C1 segment of cervical spinal cord (tissue), 14 donors: Measurements from ENCODE around the gene EVL.
A peak's percentile ranks its signal among the peaks of the same experiment; 100 is the strongest.

Source experiments
- DNase-seq, 14 donors: peaks; one replicate each; lab custom pipeline; 2025; lab: John Stamatoyannopoulos, UW

The EVL gene

DNA sequence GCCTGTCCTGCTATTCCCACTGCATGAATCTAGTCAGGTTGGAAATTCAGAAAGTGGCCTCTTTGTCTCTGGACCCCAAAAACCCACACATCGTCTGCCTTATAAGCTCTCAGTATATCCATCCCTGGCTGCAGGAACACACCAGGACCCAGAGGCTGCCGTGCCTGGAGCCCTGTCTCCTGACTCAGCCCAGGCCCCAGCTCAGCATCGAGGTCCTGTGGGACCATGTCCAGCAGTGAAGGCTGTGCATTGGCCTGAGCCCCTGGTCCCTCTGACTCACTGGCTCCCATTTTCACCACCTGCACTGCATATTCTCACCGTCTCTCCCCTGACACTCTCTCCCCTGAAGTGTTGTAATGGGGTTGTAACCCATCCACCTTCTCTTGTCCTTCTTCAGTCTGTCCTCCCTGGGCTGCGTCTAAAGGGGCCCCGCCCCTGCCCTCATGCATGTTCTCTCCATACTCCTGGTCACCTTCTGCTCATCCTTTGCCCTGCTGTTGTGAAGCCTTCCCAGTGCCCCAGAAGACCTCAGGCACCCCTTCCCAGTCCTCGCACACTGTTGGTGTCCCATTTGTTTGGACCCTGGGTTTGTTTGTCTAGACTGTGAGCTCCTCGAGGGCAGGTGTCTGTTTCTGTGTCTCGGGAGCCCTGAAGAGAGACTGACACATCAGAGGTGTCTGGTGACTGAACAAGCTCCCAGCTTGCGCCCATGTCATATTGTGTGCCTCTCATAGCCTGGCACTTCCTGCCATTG, 43.8 kb downstream of the EVL start:
- DNase-seq, result no peak

DNA sequence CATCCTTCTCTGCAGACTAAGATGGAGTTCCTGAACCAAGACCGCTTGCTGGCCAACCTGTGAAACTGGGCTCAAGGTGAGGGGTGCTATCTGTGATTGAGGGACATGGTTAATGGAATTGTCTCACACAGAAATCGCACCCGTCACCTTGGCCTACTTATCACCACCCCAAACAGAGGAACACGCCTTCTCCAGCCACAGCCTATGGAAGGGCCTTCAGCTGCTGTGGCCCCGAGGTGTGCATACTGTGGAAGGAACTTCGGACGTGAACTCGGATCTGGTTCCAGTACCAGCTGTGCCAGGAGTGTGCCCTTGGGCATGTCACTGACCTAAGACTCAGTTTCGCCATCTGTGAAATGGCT, 44.4 kb downstream of the EVL start:
- DNase-seq, result no peak

DNA sequence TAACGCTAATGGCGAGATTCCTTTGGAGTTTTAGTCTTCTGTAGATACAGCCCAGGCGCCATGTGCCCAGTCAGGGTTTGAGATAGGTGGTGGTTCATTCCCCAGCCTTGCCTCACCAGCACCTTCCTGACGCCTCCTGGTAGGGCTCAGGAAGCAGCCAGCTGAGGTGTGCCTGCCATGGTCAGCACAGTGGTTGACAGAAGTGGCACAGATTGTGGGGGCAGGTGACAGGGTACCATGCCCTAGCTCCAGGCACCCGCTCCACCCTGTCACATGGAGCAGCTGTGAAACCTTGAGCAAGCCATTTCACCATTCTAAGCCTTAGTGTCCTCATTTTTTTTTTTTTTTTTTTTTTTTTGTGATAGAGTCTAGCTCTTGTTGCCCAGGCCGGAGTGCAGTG, 45.6 kb downstream of the EVL start:
- no peak for DNase-seq

DNA sequence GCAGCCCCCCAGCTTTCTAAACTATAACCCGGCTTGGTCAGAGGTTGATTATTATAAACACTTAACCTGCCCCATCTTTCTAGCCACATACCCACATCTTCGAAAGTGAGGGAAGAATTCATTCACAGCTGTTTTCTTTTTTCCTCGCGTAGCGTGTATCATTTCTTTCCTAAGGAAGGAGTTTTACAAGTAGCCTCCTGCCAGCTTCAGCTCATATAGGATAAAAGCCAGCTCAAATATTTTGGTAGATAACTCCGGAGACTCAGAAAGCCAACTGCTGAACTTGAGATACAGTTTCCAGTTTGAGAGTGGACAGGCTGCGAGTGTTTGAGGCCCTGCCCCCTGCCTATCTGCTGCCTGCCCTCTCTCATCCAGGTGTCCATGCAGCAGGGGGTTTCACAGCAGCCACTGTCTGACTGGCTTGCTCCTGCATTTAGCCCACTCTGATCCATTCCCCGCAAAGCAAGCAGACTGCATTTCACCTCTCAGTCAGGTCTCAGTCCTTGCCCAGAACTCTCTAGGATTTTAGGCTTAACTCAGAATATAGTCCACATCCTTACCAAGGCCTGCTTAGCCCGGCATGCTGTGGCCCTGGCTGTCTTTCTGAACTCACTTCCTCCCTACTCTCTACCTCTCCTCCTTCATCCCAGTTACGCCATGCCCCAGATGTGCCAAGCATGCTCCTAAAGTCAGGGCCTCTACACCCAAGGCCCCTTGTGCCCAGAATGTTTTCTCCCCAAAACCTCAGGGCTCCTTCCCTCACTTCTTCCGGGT, 46.9 kb downstream of the EVL start:
- DNase-seq, result no peak

DNA sequence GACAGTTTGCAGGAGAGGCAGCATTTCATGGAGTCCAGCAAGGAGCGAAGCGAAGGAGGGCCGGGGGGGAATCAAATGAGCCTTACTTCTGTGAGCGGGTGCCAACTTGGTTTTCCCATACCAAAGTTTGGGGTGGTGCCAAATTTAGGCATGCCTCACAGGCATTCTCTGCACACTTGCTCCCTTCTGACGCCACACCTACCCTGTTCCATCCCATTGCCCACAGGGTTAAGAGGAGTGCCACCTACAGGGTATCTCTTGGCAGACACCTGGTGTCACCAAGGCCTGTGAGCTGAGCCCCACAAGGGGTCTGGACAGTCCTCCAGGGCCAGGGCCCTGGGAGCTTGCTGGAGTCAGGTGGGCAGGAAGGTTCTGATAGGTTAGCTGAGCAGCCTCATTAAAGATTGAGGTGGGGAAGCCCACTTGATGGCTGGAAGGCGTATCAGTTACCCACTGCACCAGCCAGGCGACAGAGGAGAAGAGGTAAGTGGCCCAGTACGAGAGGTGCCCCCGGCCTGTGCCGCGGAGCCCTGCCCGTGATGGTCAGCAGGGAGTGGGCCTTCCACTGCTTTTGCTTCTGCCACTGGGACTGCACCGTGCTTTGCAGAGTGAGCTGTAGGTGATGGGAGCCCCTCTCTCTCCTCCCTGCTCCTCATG, 49.0 kb downstream of the EVL start:
- DNase-seq, result no peak

DNA sequence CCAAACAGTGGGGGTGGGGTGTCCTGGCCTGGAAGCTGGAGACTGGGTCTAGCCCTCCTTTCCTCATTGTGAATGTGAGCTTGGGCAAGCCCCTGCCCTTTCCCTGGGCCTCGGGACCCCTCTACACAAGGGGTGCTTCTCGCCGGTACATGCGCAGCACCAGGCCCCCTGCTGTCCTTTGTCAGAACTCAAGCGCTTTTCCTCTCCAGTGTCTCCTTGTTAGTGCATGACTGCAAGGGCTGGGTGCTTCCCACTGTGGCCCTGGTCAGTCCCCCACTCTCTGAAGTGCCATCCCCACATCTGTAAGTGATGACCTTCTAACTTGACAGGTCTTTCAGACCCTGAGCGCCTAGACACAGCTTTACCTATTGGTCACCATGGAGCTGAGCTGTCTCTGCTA, 50.0 kb downstream of the EVL start:
- DNase-seq, result peak in 2 of 14 donors; percentile 39 to 41

DNA sequence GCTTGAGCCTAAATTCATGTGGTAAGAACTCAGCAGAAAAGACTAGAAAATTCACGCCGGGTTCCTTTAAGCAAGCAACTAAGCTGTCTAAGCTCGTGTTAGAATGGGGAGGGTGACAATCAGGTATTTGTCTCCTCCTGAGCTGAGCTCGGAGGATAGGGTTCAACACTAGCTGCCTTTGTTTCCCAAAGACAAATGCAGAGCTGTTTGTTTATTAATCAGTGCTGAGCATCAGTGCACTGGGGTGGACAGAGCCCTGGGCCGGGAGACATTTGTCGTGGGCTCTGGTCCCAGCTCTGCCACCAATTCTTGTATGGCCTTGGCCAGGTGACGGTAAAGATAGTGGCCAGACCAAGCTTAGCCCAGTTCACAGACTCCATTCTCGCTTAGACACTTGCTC, 50.5 kb downstream of the EVL start:
- peak in 9 of 14 donors; percentile 20 to 71 (median 55) for DNase-seq

DNA sequence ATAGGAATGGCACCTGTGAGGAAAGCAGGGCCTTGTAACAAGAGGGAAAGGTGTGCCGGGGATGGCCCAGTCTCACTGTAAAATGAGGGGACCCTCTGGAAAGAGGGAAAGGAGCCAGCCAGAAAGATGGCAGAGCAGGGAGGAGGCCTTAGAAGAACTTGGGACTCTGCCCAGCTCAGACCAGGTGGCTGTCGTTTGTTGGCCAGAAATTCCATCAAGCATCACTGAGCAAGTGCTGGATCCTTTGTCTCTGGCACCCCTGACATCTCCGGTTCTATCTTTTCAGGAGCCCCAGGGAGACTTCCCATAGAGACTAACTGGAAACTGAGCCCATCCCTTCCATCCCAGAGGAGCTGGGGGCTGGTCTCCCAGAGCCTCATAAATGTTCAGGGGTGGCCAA, 50.9 kb downstream of the EVL start:
- DNase-seq, result peak in 2 of 14 donors; percentile 71 to 95

DNA sequence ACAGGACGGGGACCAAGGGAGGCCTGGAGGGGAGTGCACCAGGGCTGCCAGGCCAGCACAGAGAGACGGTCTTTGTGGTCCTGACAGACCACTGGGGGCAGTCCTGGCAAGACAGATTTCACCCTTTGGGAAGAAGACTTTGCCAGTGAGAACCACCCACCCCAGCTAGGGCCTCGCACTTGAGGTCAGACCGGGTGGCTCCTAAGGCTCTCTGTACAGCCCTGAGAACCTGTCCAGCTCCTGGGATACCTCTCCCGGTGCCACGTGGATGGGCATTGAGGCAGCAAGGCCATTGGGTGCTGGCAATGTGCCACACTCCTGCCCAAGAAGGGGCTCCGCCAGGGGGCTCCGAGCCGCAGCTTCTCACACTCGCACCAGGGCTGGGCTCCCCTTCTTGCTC, 51.8 kb downstream of the EVL start:
- no peak for DNase-seq

DNA sequence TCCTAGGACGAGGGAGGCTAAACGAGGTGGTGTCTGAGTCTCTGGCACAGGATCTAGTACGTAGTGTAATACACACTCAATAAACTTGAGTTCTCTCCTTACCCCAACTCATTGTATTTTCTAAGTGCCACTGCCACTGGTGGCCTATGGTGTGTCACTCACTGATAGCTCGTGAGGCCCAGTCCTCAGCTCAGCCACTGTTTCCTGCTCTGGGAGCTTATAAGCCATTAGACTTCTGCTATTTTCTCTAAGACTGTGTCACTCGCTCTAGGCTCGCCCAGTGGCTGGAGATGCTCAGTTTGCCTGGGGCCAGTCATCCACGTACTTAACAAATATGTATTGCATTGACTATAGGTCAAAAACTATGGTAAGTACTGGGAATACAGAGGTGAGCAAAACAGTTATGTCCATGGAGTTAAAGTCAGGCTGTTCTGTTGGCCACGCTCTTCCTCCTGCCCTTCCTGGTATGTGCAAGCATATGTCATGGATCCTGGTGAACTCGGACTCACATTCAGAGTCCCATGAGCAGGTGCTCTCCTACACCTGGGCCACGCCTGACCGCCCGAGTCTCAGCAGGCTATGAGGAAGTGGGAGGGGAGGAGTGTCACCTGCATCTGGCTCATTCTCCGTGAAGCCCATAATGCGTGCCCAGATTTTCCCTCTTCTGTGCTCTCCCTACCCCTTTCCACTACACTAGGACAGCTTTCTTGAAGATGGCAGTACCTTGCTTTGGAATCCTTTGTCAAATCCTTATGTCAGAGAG, 52.6 kb downstream of the EVL start:
- no peak for DNase-seq

DNA sequence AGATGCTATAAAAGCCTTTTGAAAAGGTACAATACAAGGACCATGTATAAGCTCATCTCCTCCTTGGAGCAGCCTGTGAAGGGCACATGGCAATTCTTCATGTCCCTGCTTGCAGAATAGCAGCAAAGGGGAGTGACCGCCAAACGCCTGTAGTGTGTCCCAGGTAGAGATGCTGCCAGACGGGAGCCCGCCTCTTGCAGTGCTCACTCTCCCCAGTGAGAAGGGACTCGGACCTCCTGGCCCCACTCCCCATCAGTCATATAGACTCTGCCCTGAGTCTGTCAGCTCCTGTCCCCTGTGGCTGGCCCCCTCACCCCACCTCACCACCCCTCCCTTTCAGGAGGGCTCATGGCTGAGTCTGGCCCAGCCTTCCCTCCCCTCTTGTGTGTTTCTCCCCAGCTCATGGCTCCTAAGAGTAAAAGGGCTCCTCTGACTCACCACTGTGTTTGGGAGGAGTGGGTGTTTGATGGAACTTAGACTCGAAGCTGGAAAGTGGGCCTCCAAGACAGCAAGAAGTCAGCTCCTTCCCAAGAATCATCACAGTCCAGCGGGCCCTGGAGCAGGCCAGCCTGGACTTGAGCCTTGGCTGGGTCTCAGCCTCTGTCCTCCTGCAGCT, 53.3 kb downstream of the EVL start:
- peak in 1 of 14 donors; percentile 58 for DNase-seq

DNA sequence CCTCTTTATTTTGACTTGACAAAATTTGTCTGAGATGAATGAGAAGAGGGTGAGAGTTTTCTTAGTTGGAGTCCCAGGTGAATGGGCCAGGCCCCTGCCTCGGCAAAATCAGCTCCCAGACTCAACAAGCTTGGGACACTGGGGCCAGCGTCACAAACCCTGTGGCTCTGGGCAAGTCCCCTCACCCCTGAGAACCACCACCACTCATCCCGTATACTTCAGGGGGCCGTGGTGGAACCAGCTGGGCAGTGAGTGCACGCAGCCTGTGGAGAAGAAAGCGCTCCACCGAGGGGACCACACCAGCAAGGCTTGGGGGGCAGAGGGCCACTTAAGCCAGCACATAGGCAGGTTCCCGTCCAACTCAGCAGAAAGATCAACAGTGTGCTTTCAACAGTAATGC, 54.0 kb downstream of the EVL start:
- no peak for DNase-seq

DNA sequence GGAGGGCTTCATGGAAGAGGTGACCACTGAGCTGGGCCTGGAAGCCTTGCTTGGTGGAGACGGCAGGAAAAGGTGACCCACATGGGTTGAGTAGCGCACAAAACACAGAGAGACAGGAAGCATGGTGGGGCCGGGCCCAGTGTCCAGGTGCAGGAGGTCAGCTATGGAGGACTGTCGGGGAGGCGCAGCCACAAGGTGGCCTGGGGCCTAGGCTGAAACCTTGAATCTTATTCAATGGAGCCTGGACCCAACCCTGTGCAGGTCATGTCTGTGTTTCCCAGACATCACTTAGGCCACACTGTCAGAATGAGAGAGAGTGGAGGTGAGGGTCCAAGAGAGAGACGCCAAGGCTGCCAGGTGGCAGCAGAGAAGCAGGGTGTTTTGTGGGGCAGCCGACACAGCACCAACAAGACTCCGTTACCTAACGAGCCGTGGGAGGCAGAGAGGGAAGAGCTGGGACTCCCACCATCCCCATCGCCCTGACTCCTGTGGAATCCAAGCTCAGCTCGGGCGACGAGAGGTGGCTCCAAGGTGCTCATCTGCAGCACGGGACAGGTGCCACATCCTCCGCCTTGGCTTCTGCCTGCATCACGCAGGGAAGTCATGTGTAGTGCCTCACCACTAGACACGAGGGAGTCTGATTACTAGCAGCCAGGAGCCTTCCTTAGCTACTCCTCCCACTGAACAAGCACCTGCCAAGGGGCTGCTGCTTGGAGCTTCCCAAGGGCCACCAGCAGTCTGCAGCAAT, 55.5 kb downstream of the EVL start:
- DNase-seq, result peak in 1 of 14 donors; percentile 76

DNA sequence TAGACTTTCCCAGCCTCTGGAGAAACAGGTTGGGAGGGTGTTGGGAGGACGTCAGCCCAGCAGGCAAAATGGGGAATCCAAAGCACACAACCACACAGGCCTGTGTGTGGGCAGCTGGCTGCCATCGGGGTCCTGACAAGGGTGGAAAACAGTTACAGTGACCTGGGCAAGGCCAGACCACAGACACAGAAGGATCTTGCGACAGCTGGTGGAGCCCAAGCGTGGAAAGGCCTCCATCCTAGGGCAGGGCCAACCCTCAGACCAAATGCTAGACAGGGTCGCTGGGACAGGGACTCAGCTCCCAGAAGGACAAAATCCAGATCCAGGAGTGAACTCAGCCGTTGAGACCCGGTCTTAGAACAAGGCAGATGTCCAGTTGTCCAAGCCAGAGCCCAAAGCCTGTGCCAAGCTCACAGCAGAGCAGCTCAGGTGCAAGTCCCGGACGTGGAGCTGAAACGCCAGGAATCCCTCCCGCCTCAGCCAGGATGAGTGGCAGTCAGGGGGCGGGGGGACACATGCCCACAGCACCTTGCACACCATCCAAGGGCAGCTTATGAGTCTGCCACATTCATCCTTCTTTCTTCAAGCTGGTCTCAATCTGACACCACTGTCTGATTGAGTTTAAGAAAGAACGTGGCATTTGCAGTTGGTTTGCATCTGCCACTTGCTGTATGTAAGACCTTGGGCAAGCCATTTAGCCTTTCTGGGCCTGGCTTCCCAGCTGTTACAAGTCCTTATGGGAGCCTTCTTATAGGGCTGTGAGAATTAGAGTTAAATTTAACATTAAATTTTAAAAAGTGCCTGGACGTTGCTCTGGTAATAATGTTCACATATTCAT, 56.6 kb downstream of the EVL start:
- peak in 1 of 14 donors; percentile 34 for DNase-seq

DNA sequence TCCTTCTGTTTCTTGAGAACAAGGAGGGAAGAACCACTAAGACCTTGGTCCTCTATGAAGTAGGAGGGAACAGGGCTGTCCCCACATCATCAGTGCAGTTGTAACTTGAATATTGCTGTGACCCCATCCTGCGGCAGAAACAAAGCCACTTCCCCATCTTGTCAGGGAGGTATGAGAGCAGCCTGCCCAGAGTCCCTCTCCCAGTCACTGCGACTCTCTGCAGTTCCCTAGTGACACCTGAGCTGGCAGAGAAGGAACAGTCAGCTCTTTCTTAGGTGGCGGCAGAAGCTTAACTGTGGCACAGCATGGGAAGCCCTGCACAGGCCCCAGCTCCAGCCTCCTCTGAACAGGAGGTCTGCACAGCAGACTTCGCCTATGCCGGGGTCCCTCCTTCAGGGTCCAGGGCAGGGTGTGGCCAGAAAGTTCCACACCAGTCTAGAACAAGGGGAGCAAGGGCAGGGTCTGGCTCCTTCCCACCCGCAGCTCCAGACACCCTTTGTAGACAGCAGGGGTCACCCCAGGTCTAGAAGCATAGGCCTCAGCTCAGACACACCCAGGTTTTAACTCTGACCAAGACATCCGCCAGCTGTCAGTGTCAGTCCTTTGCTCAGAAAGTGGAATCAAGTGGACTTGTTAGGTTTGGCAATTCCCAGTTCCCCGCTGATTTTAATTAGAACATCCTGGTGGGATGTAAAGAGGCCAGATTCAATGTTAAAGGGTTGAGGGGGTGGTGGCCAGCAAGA, 57.4 kb downstream of the EVL start:
- no peak for DNase-seq

DNA sequence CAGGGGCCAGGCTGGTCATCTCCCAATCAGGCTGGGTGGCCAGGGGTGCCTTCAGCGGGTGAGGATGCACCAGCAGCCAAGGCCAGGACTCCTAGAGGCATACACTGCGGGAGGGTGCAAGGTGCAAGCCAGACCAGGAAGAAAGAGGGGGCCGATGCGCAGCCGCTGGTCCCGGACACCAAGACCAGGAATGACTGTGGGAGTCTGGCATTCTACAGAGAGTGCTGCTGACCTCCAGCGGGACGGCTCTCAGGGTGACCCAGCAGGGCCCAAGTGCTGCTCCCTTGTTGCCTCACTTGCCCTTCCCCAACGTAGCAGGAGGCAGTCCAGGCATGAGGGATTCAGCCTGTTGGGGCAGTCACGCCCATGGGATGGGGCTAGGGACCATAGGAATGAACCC, 58.4 kb downstream of the EVL start:
- no peak for DNase-seq

DNA sequence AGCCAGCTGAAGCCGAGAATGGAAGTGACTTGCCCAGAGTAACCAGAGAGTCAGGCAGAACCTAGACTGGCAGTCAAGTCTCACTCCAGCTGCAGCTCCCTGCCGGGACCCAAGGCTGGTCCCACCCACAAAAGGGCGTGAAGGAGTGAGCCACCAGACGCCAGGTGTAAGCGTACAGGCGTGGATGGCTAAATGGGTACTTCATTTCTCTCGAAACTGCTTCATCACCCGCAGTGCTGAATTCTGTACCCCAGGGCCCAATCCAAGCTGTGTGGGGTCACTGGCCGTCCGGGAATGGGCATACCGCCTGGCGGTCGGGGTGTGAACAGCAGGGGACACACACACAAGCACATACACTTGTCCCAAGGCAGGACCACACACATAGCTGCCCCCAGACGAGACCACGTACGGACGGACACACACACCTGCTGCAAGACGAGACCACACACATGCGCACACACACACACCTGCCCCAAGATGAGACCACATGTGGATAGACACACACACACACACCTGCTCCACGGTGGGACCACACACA, 59.4 kb downstream of the EVL start:
- no peak for DNase-seq

DNA sequence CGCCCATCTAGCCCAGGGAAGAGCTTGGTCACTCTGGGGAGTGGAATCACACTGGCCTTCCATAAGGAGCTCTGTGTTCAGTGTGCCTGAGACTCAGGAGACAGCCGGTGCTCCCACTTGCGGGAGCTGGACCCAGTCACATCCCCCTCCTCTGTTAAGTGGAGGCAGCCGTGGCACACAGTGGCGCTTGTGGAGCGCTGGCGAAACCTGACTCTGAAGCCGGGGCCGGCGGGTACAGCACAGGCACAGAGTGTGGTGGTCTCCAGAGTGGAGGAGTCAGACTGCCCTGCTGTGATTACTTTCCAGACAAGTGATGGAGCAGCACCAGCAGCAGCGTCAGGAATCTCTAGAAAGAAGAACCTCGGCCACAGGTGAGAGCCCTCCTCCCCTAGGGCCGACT, 61.2 kb downstream of the EVL start:
- no peak for DNase-seq
